ENCODE results near the gene XRCC1.

- TF ChIP-seq CTCF (IDR thresholded peaks at IDR 0.05; ENCODE audit: low read depth, low read length) (no peak), EZH2phosphoT487 (IDR thresholded peaks at IDR 0.05; ENCODE audit: low read depth) (no peak)
Measured at GRCh38 chr19:43545981-43546380, 29.3 kb downstream of the XRCC1 start.
